Activated naive CD8-positive, alpha-beta T cell (primary cell): ENCODE data around the gene CALR.

Experiments used
- H3K27ac Mint-ChIP-seq: one replicate; pipeline ENCODE4 v1.8.0; 2021; ENCODE audit warnings: mixed read lengths
- H3K27me3 Mint-ChIP-seq: one replicate; pipeline ENCODE4 v1.8.0; 2021; ENCODE audit warnings: mixed read lengths
- H3K36me3 Mint-ChIP-seq: one replicate; pipeline ENCODE4 v1.8.0; 2021; ENCODE audit warnings: mixed read lengths
- H3K4me1 Mint-ChIP-seq: one replicate; pipeline ENCODE4 v1.8.0; 2021; ENCODE audit warnings: low read depth, mixed read lengths
- H3K4me3 Mint-ChIP-seq: one replicate; pipeline ENCODE4 v1.8.0; 2021; ENCODE audit warnings: mild to moderate bottlenecking, mixed read lengths
- H3K9me3 Mint-ChIP-seq: one replicate; pipeline ENCODE4 v1.8.0; 2021; ENCODE audit warnings: low read depth, mixed read lengths

The CALR gene

DNA sequence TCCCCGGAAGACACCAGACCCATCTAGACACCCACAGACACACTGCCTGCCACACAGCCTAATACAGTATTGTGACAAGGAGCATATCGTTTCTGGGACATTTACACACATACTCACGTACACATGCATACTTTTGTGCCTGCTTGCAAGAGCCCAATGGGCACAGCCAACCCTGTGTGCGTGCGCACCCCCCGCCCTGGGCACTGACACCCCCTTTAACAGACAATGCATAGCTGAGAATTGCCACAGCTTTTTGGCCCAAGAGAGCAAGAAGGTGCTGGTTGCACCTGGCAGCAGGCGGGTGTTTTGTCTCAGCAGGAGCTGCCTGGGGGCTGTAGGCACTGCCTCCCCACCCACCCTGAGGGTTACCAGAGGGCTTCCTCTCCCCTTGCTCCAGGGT lies 55.2 kb downstream of the CALR start:
- H3K27me3 Mint-ChIP-seq: no peaks in the 10 kb centered on the region
- H3K4me1 Mint-ChIP-seq: peaks cover 10% of the 10 kb centered on the region
- H3K27ac Mint-ChIP-seq: no peak overlapping the region
- H3K4me3 Mint-ChIP-seq: peak overlapping the region; percentile 42
- no peaks in the 10 kb centered on the region for H3K36me3 Mint-ChIP-seq
- H3K9me3 Mint-ChIP-seq: no peaks in the 10 kb centered on the region
